Gastrocnemius medialis (tissue), 4 donors: ENCODE data around the gene VSTM5.

ENCODE experiments used
- CTCF ChIP-seq, 5 experiments: fragments of 450-650 bp in 3 of 5; fragments of 200-600 bp in 2 of 5; sonication (generic) in 2 of 5; IDR thresholded peaks in 4 of 5; conservative IDR thresholded peaks in 1 of 5; 1 replicate in 4 of 5; 2 replicates in 1 of 5; pipeline ENCODE4 v1.5.1; 2016 to 2019; ENCODE audit warnings: antibody characterized with exemption in 5 of 5, mild to moderate bottlenecking in 3 of 5, moderate library complexity in 3 of 5
- POLR2A ChIP-seq, 2 donors: fragments of 450-650 bp; IDR thresholded peaks; one replicate each; pipeline ENCODE4 v1.6.1; 2017; ENCODE audit warnings: antibody characterized with exemption in 2 of 2, mild to moderate bottlenecking in 2 of 2, moderate library complexity in 2 of 2

DNA sequence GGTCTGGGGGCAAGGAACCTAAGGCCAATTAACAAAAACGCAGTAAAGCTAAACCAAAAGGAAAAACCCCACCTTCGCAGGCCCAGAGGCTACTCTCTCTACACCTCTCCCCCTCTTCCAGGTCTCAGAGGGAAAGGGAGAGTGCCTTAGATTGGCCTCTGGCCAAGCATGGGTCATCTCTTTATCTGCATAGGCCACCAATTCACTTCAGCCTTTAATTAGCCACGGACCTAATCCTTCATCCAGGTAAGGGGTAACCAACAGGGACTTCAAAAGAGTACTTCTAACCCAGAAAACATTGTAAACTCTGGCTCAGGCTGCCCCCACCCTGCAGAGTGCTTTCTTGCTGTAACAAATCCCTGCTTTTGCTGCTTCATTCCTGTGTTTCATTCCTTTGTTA lies 9.4 kb downstream of the VSTM5 start:
- no peak for TF ChIP-seq CTCF (IDR thresholded peaks at IDR 0.05 in 4 of 5, conservative IDR thresholded peaks at IDR 0.05 in 1 of 5)
- TF ChIP-seq POLR2A (IDR thresholded peaks at IDR 0.05) = no peak
